ENCODE measurements around the gene CD81.

GRCh38 chr11:2409611-2410468 is 32.7 kb downstream of the CD81 start:
- TF ChIP-seq CTCF (IDR thresholded peaks at IDR 0.05) (no peak), POLR2A (IDR thresholded peaks at IDR 0.05) (no peak)

Data from upper lobe of left lung (tissue), 4 donors.